HG03439 (cell line): Measurements from ENCODE around the gene TRIM29.
"Not testable (repeated sequence)": the region's sequence is repeated elsewhere in the genome, so short reads cannot be mapped to it uniquely, and the experiment has no call there.

ENCODE experiments used
- ATAC-seq: cut with Tn5 transposase; IDR thresholded peaks from one replicate; pipeline ENCODE4 v1.9.1; 2021; ENCODE audit warnings: mild to moderate bottlenecking, moderate library complexity; ENCODE audit not compliant: unreplicated experiment

TRIM29 gene

GRCh38 chr11:120173019-120173705 lies 35.2 kb upstream of the TRIM29 start:
- ATAC-seq = no peak

GRCh38 chr11:120172054-120172911 lies 34.4 kb upstream of the TRIM29 start:
- no peak for ATAC-seq

GRCh38 chr11:120170741-120171261 lies 32.9 kb upstream of the TRIM29 start:
- no peak for ATAC-seq

- ATAC-seq = no peak
These were observed 32.2 kb upstream of the TRIM29 start for GRCh38 chr11:120169981-120170698.

GRCh38 chr11:120168960-120169681 lies 31.2 kb upstream of the TRIM29 start:
- ATAC-seq = no peak

- no peak for ATAC-seq
These were observed 30.4 kb upstream of the TRIM29 start for GRCh38 chr11:120168108-120168959.

GRCh38 chr11:120167659-120168058 lies 29.7 kb upstream of the TRIM29 start:
- no peak for ATAC-seq

- ATAC-seq = no peak
These were observed 22.5 kb upstream of the TRIM29 start for GRCh38 chr11:120160436-120160835.

- no peak for ATAC-seq
These were observed 15.3 kb upstream of the TRIM29 start for GRCh38 chr11:120153221-120153620.

- ATAC-seq = no peak
These were observed 13.6 kb upstream of the TRIM29 start for GRCh38 chr11:120151536-120151935.

GRCh38 chr11:120149246-120149645 lies 11.3 kb upstream of the TRIM29 start:
- ATAC-seq = no peak

GRCh38 chr11:120147950-120148270 lies 10.0 kb upstream of the TRIM29 start:
- ATAC-seq = no peak

- no peak for ATAC-seq
These were observed 9.4 kb upstream of the TRIM29 start for GRCh38 chr11:120147094-120147949.

- no peak for ATAC-seq
These were observed 8.6 kb upstream of the TRIM29 start for GRCh38 chr11:120146413-120147093.

GRCh38 chr11:120144501-120144900 lies 6.6 kb upstream of the TRIM29 start:
- ATAC-seq = no peak

GRCh38 chr11:120143472-120143871 lies 5.6 kb upstream of the TRIM29 start:
- not testable (repeated sequence) for ATAC-seq

GRCh38 chr11:120142441-120143100 lies 4.7 kb upstream of the TRIM29 start:
- ATAC-seq = no peak
